HG03097 (cell line): ENCODE data around the gene MON1B.
"Not testable (repeated sequence)": the region's sequence is repeated elsewhere in the genome, so short reads cannot be mapped to it uniquely, and the experiment has no call there.

Source experiments
- ATAC-seq: cut with Tn5 transposase; IDR thresholded peaks from one replicate; pipeline ENCODE4 v1.9.1; 2021; ENCODE audit not compliant: unreplicated experiment, low FRiP score

MON1B gene

DNA sequence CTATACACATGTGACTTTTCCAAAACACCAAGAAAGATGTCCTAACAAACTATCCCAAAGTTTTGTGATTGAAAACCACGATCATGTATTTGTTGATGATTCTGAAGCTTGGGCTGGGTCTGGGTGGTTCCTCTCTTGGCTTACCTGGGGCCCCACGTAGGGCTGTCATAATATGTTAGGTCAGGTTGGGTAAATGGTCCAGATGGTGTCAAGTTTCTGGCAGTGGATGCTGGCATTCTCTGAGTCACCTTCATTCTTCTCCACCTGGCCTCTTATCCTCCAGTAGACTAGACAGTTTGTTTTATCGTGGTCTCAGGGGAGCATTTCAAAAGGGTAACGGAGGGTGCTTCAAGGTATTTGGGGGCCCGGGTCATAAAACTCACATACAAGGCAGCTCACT, 47.6 kb downstream of the MON1B start:
- ATAC-seq: no peak

DNA sequence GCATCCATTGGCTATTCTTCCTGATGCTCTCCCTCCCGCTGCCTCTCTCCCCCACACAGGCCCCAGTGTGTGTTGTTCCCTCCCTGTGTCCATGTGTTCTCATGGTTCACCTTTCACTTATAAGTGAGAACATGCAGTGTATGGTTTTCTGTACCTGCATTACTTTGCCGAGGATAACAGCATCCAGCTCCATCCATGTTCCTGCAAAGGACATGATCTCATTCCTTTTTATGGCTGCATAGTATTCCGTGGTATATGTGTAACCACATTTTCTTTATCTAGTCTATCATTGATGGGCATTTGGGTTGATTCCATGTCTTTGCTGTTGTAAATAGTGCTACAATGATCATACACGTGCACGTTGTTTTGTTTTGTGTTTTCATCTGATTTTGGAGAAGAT, 51.5 kb downstream of the MON1B start:
- not testable (repeated sequence) for ATAC-seq

DNA sequence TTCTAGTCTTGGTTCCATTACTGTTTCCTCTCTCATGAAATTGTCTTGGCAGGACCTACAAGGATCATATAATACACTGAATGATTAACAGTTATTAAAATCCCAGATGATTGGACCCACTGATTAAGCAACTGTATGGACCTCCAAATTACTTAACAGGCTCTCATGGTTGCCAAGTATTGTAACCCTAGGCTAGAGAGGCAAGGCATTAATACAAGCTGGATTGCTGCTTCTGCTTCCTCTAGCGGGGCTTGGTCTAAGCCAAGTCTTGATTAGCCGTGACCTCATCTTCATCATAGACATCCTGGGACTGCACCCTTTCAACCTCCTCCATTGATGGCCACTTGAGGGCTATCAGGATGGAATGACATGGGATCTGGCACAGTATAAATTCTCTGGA, 55.2 kb downstream of the MON1B start:
- no peak for ATAC-seq

DNA sequence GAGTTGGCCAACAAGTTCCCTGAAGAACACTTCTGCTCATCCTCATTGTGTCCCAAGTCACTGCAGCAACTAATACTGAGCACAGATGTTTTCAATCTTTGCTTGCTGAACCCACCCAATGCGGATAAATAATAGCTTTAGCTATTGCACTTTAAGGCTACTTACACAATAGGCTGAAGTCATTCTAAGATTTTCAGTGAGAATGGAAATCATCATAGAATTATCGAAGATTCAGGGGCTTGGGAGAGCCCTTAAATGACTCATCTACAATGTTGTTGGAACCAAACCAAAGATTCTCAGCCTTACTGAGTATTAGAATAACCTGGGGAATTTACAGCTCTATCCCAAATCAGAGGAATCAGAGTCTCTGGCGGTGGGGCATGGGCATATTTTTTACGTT, 59.4 kb downstream of the MON1B start:
- no peak for ATAC-seq
